ENCODE results near the gene FERMT1. TPM values are rescaled to one million over a fixed set of nuclear protein-coding genes. Genes with fewer than 3 reads are reported as not detected.

Gene FERMT1
- total and polyA plus RNA-seq, 7 donors, result 0.03 to 1.0 (median 0.13) TPM

GRCh38 chr20:6029538-6029937 is 93.3 kb downstream of the FERMT1 start:
- H3K36me3 ChIP-seq (ENCODE audit: insufficient read depth in 1 of 2, low read depth in 1 of 2), result peaks cover 3 to 20% of the 10 kb centered on the region in 2 donors
- WGBS, 3 donors, result 33 to 57% (median 39%) methylated on average over 6 of the region's 6 CpGs
- H3K27ac ChIP-seq, result peak overlapping the region; percentile 27
- intact Hi-C loops (cut with DNase I), result loop anchor here in 1 of 2 donors (2.0 kb wide), 1 partner anchor 47 kb away; no protein-coding TSS in a partner anchor
- TF ChIP-seq CTCF (IDR thresholded peaks at IDR 0.05), result no peak
- ATAC-seq (no peak), DNase-seq (no peak)
- H3K4me3 ChIP-seq, result no peak overlapping the region
- no peaks in the 10 kb centered on the region for H3K27me3 ChIP-seq (ENCODE audit: insufficient read depth in 3 of 3, low read length in 2 of 3)
- no peaks in the 10 kb centered on the region for H3K9me3 ChIP-seq
- peaks cover 45% of the 10 kb centered on the region for H3K4me1 ChIP-seq

- Histone ChIP-seq H3K27me3 (ENCODE audit: insufficient read depth in 3 of 3, low read length in 2 of 3) (no peaks in the 10 kb centered on the region), H3K27ac (no peak overlapping the region), H3K4me3 (no peak overlapping the region), H3K4me1 (peaks cover 39% of the 10 kb centered on the region), H3K9me3 (no peaks in the 10 kb centered on the region), H3K36me3 (ENCODE audit: insufficient read depth in 1 of 2, low read depth in 1 of 2) (peaks cover 3 to 25% of the 10 kb centered on the region in 2 donors)
- intact Hi-C loops (cut with DNase I), result loop anchor here in 1 of 2 donors (2.0 kb wide), 1 partner anchor 48 kb away; no protein-coding TSS in a partner anchor
- ATAC-seq (no peak), DNase-seq (no peak)
- TF ChIP-seq CTCF (IDR thresholded peaks at IDR 0.05), result no peak
Measured at GRCh38 chr20:6028818-6029217, 94.0 kb downstream of the FERMT1 start.

- ATAC-seq (peak; percentile 84 to 92 (median 89)), DNase-seq (no peak)
- no peak for TF ChIP-seq CTCF (IDR thresholded peaks at IDR 0.05)
- Histone ChIP-seq H3K27me3 (ENCODE audit: insufficient read depth in 3 of 3, low read length in 2 of 3) (no peaks in the 10 kb centered on the region), H3K27ac (peak overlapping the region; percentile 72), H3K4me3 (no peak overlapping the region), H3K36me3 (ENCODE audit: insufficient read depth in 1 of 2, low read depth in 1 of 2) (peaks cover 5 to 35% of the 10 kb centered on the region in 2 donors), H3K9me3 (no peaks in the 10 kb centered on the region), H3K4me1 (peaks cover 31% of the 10 kb centered on the region)
- intact Hi-C loops (cut with DNase I), result no loop called here
- 66 to 84% (median 77%) methylated on average over 3 of the region's 3 CpGs for WGBS, 3 donors
Measured at GRCh38 chr20:6026051-6026450, 96.8 kb downstream of the FERMT1 start.

Other genes with a start within 250 kb of the FERMT1 start
- 1 to 10 TPM in 1 of 4 donors, under 1 TPM in 3; 0.30 to 3.4 (median 0.64) TPM for gene CHGB, start 211.5 kb downstream of the FERMT1 start, total RNA-seq
- 10 to 100 TPM in 1 of 3 donors, under 1 TPM in 2; 0.08 to 91.8 (median 0.11) TPM for gene CHGB, start 211.5 kb downstream of the FERMT1 start, polyA plus RNA-seq
- gene TRMT6, start 172.5 kb downstream of the FERMT1 start, total RNA-seq, result 10 to 100 TPM in 3 of 4 donors, 1 to 10 TPM in 1; 9.0 to 25.9 (median 21.6) TPM
- gene TRMT6, start 172.5 kb downstream of the FERMT1 start, polyA plus RNA-seq, result 100 to 1,000 TPM in 1 of 3 donors, 10 to 100 TPM in 2; 14.9 to 177 (median 25.6) TPM
- 1 to 10 TPM; 3.9 to 8.0 (median 6.4) TPM for gene MCM8, start 172.4 kb downstream of the FERMT1 start, total RNA-seq
- 10 to 100 TPM in 1 of 3 donors, 1 to 10 TPM in 2; 2.9 to 14.8 (median 6.1) TPM for gene MCM8, start 172.4 kb downstream of the FERMT1 start, polyA plus RNA-seq
- 100 to 1,000 TPM in 1 of 4 donors, 10 to 100 TPM in 3; 41.7 to 154 (median 68.2) TPM for gene CRLS1, start 116.9 kb downstream of the FERMT1 start, total RNA-seq
- 100 to 1,000 TPM in 1 of 3 donors, 10 to 100 TPM in 2; 84.5 to 151 (median 86.5) TPM for gene CRLS1, start 116.9 kb downstream of the FERMT1 start, polyA plus RNA-seq
- gene LRRN4, start 69.0 kb downstream of the FERMT1 start, total RNA-seq, result under 1 TPM in 1 of 4 donors, not detected in 3; 0.10 TPM
- gene LRRN4, start 69.0 kb downstream of the FERMT1 start, polyA plus RNA-seq, result under 1 TPM in 2 of 3 donors, not detected in 1; 0.03 to 0.09 TPM